ENCODE data around the gene DMXL1. TPM values are rescaled to one million over a fixed set of nuclear protein-coding genes. Genes with fewer than 3 reads are reported as not detected.
A peak's percentile ranks its signal among the peaks of the same experiment; 100 is the strongest.
"Not testable (repeated sequence)": the region's sequence is repeated elsewhere in the genome, so short reads cannot be mapped to it uniquely, and the experiment has no call there.

Gene DMXL1
- total RNA-seq, 1 experiment from 2014 or later = 21.5 TPM

GRCh38 chr5:119070578-119070827 is 384 bp upstream of the DMXL1 start:
- DNase-seq (ENCODE audit: low read depth) = no peak

GRCh38 chr5:119071561-119071995 is 691 bp downstream of the DMXL1 start:
- DNase-seq (ENCODE audit: low read depth) = no peak

GRCh38 chr5:119072496-119072895 is 1.6 kb downstream of the DMXL1 start:
- DNase-seq (ENCODE audit: low read depth) = no peak

- DNase-seq (ENCODE audit: low read depth) = not testable (repeated sequence)
Observed at GRCh38 chr5:119073746-119074337, 3.0 kb downstream of the DMXL1 start.

GRCh38 chr5:119074419-119074818 is 3.5 kb downstream of the DMXL1 start:
- DNase-seq (ENCODE audit: low read depth) = no peak

- DNase-seq (ENCODE audit: low read depth) = not testable (repeated sequence)
Observed at GRCh38 chr5:119075269-119075668, 4.4 kb downstream of the DMXL1 start.

- DNase-seq (ENCODE audit: low read depth) = no peak
Observed at GRCh38 chr5:119076080-119076479, 5.2 kb downstream of the DMXL1 start.

- DNase-seq (ENCODE audit: low read depth) = no peak
Observed at GRCh38 chr5:119077444-119077843, 6.6 kb downstream of the DMXL1 start.

GRCh38 chr5:119078071-119078846 is 7.4 kb downstream of the DMXL1 start:
- DNase-seq (ENCODE audit: low read depth) = no peak

- no peak for DNase-seq (ENCODE audit: low read depth)
Observed at GRCh38 chr5:119078861-119079260, 8.0 kb downstream of the DMXL1 start.

GRCh38 chr5:119079318-119079921 is 8.5 kb downstream of the DMXL1 start:
- DNase-seq (ENCODE audit: low read depth) = peak; percentile 29

GRCh38 chr5:119080936-119081335 is 10.0 kb downstream of the DMXL1 start:
- no peak for DNase-seq (ENCODE audit: low read depth)

- no peak for DNase-seq (ENCODE audit: low read depth)
Observed at GRCh38 chr5:119082691-119083090, 11.8 kb downstream of the DMXL1 start.

- DNase-seq (ENCODE audit: low read depth) = no peak
Observed at GRCh38 chr5:119083679-119084078, 12.8 kb downstream of the DMXL1 start.

GRCh38 chr5:119088438-119088837 is 17.6 kb downstream of the DMXL1 start:
- no peak for DNase-seq (ENCODE audit: low read depth)

GRCh38 chr5:119095611-119096010 is 24.7 kb downstream of the DMXL1 start:
- DNase-seq (ENCODE audit: low read depth) = no peak

- no peak for DNase-seq (ENCODE audit: low read depth)
Observed at GRCh38 chr5:119105971-119106370, 35.1 kb downstream of the DMXL1 start.

- no peak for DNase-seq (ENCODE audit: low read depth)
Observed at GRCh38 chr5:119112151-119112550, 41.3 kb downstream of the DMXL1 start.

- no peak for DNase-seq (ENCODE audit: low read depth)
Observed at GRCh38 chr5:119117237-119117636, 46.4 kb downstream of the DMXL1 start.

GRCh38 chr5:119118000-119118399 is 47.1 kb downstream of the DMXL1 start:
- no peak for DNase-seq (ENCODE audit: low read depth)

- DNase-seq (ENCODE audit: low read depth) = no peak
Observed at GRCh38 chr5:119120893-119121292, 50.0 kb downstream of the DMXL1 start.

GRCh38 chr5:119122474-119122873 is 51.6 kb downstream of the DMXL1 start:
- not testable (repeated sequence) for DNase-seq (ENCODE audit: low read depth)

- no peak for DNase-seq (ENCODE audit: low read depth)
Observed at GRCh38 chr5:119123280-119123679, 52.4 kb downstream of the DMXL1 start.
